SK-N-SH (cell line): ENCODE measurements around the gene GABRB2. TPM values are rescaled to one million over a fixed set of nuclear protein-coding genes. Genes with fewer than 3 reads are reported as not detected.

Experiments
- CTCF ChIA-PET: fragments of 300-600, 350-600 bp; formaldehyde crosslinking; extraction: SDS; loops from one replicate; lab custom pipeline; 2021; lab: Yijun Ruan, JAX
- POLR2A ChIA-PET: fragments of 350-600 bp; sonication (Branson Sonifier 250); formaldehyde crosslinking; extraction: SDS; loops from one replicate; lab custom pipeline; 2020; ENCODE audit warnings: antibody characterized with exemption, inconsistent platforms; lab: Yijun Ruan, JAX
- DNase-seq: peaks from one replicate; pipeline ENCODE4 v3.0.0; 2012
- H2AFZ ChIP-seq: fragments of 200-600 bp; sonication (generic); 2 replicates; pipeline ENCODE4 v1.8.1; 2016; ENCODE audit warnings: antibody characterized with exemption, mild to moderate bottlenecking, low read depth
- H3F3A ChIP-seq: fragments of 200-600 bp; sonication (generic); replicated peaks from 2 replicates; pipeline ENCODE3; 2016; ENCODE audit warnings: antibody characterized with exemption, mild to moderate bottlenecking; ENCODE audit not compliant: insufficient read depth
- H3K27ac ChIP-seq, 2 experiments: fragments of 200-500 bp in 1 of 2; fragments of 200-600 bp in 1 of 2; sonication (Bioruptor generic) in 1 of 2; sonication (generic), shearing (Covaris generic) in 1 of 2; 2 replicates each; pipeline versions ENCODE4 v1.5.1 to v1.6.1; 2014 to 2016; ENCODE audit warnings: low read depth in 2 of 2, inconsistent platforms in 1 of 2, low read length in 1 of 2, mild to moderate bottlenecking in 1 of 2, mixed read lengths in 1 of 2
- H3K27me3 ChIP-seq: fragments of 200-600 bp; sonication (generic), shearing (Covaris generic); 2 replicates; pipeline ENCODE4 v1.6.1; 2016; ENCODE audit warnings: mixed run types; ENCODE audit not compliant: insufficient read depth
- H3K36me3 ChIP-seq, 2 experiments: fragments of 200-500 bp in 1 of 2; fragments of 200-600 bp in 1 of 2; sonication (Bioruptor generic) in 1 of 2; sonication (generic) in 1 of 2; replicated peaks in 1 of 2; 2 replicates each; pipeline versions ENCODE3 to v1.5.1; 2014 to 2016; ENCODE audit warnings: low read length in 1 of 2, mild to moderate bottlenecking in 1 of 2; ENCODE audit not compliant: insufficient read depth in 2 of 2, control insufficient read depth in 1 of 2
- H3K4me1 ChIP-seq, 2 experiments: fragments of 200-500 bp in 1 of 2; fragments of 200-600 bp in 1 of 2; sonication (Bioruptor generic) in 1 of 2; sonication (generic), shearing (Covaris generic) in 1 of 2; 2 replicates each; pipeline versions ENCODE4 v1.5.1 to v1.6.1; 2014 to 2016; ENCODE audit warnings: low read depth in 1 of 2, low read length in 1 of 2, mixed run types in 1 of 2; ENCODE audit not compliant: insufficient read depth in 2 of 2, control insufficient read depth in 1 of 2
- H3K4me2 ChIP-seq: fragments of 200-600 bp; sonication (generic), shearing (Covaris generic); 2 replicates; pipeline ENCODE4 v1.6.1; 2017; ENCODE audit warnings: mixed run types
- H3K4me3 ChIP-seq, 2 experiments: fragments of 200-500 bp in 1 of 2; fragments of 200-600 bp in 1 of 2; sonication (Bioruptor generic) in 1 of 2; sonication (generic), shearing (Covaris generic) in 1 of 2; 2 replicates each; pipeline versions ENCODE4 v1.5.1 to v1.8.1; 2014 to 2016; ENCODE audit warnings: low read depth in 2 of 2, inconsistent platforms in 1 of 2, low read length in 1 of 2, mild to moderate bottlenecking in 1 of 2, mixed read lengths in 1 of 2, moderate library complexity in 1 of 2
- H3K79me2 ChIP-seq: fragments of 200-600 bp; sonication (generic); 2 replicates; pipeline ENCODE4 v1.8.1; 2017; ENCODE audit warnings: mild to moderate bottlenecking; ENCODE audit not compliant: insufficient read depth
- H3K9ac ChIP-seq: fragments of 200-600 bp; sonication (generic); 2 replicates; pipeline ENCODE4 v1.6.1; 2017; ENCODE audit warnings: mixed run types
- H3K9me2 ChIP-seq: fragments of 200-600 bp; sonication (generic); 2 replicates; pipeline ENCODE4 v1.6.1; 2017; ENCODE audit warnings: mixed run types
- H3K9me3 ChIP-seq: fragments of 200-600 bp; sonication (generic); 2 replicates; pipeline ENCODE4 v1.6.1; 2017; ENCODE audit warnings: mixed run types, mild to moderate bottlenecking, moderate library complexity
- H4K20me1 ChIP-seq: fragments of 200-600 bp; sonication (generic); 2 replicates; pipeline ENCODE4 v1.6.1; 2017; ENCODE audit warnings: mild to moderate bottlenecking, mixed run types; ENCODE audit not compliant: insufficient read depth
- ELF1 ChIP-seq: IDR thresholded peaks from 2 replicates; pipeline ENCODE4 v1.4.0; 2012
- EP300 ChIP-seq, 2 experiments: IDR thresholded peaks; 2 replicates each; pipeline versions ENCODE4 v1.4.0 to v1.6.1; 2012; ENCODE audit warnings: borderline replicate concordance in 1 of 2, low read depth in 1 of 2, low read length in 1 of 2
- GABPA ChIP-seq: IDR thresholded peaks from 2 replicates; pipeline ENCODE4 v1.4.0; 2012; ENCODE audit warnings: low read depth, mild to moderate bottlenecking
- MEF2A ChIP-seq: IDR thresholded peaks from 2 replicates; pipeline ENCODE4 v1.4.0; 2012; ENCODE audit warnings: low read depth, borderline replicate concordance
- POLR2AphosphoS5 ChIP-seq: IDR thresholded peaks from 2 replicates; pipeline ENCODE4 v1.6.1; 2012; ENCODE audit warnings: low read depth, low read length
- RCOR1 ChIP-seq: fragments of 150-350 bp; IDR thresholded peaks from 2 replicates; pipeline ENCODE4 v1.6.1; 2017; ENCODE audit warnings: antibody characterized with exemption, low read length
- RFX5 ChIP-seq: IDR thresholded peaks from 2 replicates; pipeline ENCODE4 v1.6.1; 2012; ENCODE audit warnings: mild to moderate bottlenecking, improper control_type of control experiment, low read length
- SIN3A ChIP-seq: IDR thresholded peaks from 2 replicates; pipeline ENCODE4 v1.6.1; 2012; ENCODE audit warnings: low read depth, mild to moderate bottlenecking, low read length, moderate library complexity, borderline replicate concordance
- YY1 ChIP-seq: IDR thresholded peaks from 2 replicates; pipeline ENCODE4 v1.4.0; 2012; ENCODE audit warnings: low read depth, mild to moderate bottlenecking
- WGBS: methylation state at CpG from one replicate; pipeline ENCODE4 v1.1.6; 2017; ENCODE audit warnings: low lambda C conversion rate; 5-methylcytosine and 5-hydroxymethylcytosine counted together
- polyA plus RNA-seq, 3 experiments: library from polyadenylated mRNA; depleted of rRNA; stranded (reverse); fragments of >200 nt; gene quantifications; 2 replicates each; pipeline ENCODE4 v1.2.3, GENCODE V29; 2012
- TF ChIP-seq, protein P1 (sequence below): IDR thresholded peaks from 2 replicates; pipeline ENCODE4 v1.6.1; 2012; ENCODE audit warnings: mild to moderate bottlenecking, low read depth, low read length, moderate library complexity
- TF ChIP-seq, protein P2 (sequence below): fragments of 200-600 bp; sonication (generic); IDR thresholded peaks from 2 replicates; pipeline ENCODE4 v1.6.1; 2017; ENCODE audit warnings: antibody characterized with exemption, mild to moderate bottlenecking, moderate library complexity
- TF ChIP-seq, protein P3 (sequence below): IDR thresholded peaks from 2 replicates; pipeline ENCODE4 v1.4.0; 2012; ENCODE audit warnings: low read depth, borderline replicate concordance
- TF ChIP-seq, protein P4 (sequence below): IDR thresholded peaks from 2 replicates; pipeline ENCODE4 v1.4.0; 2012; ENCODE audit warnings: low read depth
- TF ChIP-seq, protein P5 (sequence below): IDR thresholded peaks from 2 replicates; pipeline ENCODE4; 2012

Gene GABRB2
- polyA plus RNA-seq, 1 of the 3 experiments (the other 2 are of a cell fraction) = not detected

DNA sequence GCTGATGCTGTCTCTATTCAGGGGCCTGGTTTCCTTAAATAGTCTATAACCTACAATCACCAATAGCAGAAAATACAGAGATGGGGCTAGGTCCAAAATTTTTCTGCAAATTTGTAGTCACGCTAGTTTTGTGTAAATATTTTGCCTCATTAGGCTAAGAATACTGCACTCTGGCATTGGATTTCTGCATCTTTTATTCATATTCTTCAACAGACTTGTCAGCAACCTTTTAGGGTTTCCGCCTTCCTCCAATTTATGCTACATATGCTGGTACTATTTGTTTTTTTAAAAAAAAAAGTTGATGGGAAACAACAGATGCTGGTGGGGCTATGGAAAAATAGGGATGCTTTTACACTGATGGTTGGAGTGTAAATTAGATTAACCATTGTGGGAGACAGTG, 202.3 kb downstream of the GABRB2 start:
- H3K4me1 ChIP-seq = no peaks in the 10 kb centered on the region
- no peaks in the 10 kb centered on the region for H3K9me3 ChIP-seq
- TF ChIP-seq RCOR1 (no peak), ELF1 (no peak)
- TF ChIP-seq, protein P1, sequence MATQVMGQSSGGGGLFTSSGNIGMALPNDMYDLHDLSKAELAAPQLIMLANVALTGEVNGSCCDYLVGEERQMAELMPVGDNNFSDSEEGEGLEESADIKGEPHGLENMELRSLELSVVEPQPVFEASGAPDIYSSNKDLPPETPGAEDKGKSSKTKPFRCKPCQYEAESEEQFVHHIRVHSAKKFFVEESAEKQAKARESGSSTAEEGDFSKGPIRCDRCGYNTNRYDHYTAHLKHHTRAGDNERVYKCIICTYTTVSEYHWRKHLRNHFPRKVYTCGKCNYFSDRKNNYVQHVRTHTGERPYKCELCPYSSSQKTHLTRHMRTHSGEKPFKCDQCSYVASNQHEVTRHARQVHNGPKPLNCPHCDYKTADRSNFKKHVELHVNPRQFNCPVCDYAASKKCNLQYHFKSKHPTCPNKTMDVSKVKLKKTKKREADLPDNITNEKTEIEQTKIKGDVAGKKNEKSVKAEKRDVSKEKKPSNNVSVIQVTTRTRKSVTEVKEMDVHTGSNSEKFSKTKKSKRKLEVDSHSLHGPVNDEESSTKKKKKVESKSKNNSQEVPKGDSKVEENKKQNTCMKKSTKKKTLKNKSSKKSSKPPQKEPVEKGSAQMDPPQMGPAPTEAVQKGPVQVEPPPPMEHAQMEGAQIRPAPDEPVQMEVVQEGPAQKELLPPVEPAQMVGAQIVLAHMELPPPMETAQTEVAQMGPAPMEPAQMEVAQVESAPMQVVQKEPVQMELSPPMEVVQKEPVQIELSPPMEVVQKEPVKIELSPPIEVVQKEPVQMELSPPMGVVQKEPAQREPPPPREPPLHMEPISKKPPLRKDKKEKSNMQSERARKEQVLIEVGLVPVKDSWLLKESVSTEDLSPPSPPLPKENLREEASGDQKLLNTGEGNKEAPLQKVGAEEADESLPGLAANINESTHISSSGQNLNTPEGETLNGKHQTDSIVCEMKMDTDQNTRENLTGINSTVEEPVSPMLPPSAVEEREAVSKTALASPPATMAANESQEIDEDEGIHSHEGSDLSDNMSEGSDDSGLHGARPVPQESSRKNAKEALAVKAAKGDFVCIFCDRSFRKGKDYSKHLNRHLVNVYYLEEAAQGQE = no peak
- WGBS = 15% methylated on average over 2 of the region's 2 CpGs
- ChIA-PET CTCF (no interaction called here), POLR2A (no interaction called here)
- H3K27ac ChIP-seq = no peak overlapping the region
- H3K4me3 ChIP-seq = no peak overlapping the region
- no peaks in the 10 kb centered on the region for H3K9me2 ChIP-seq
- H2AFZ ChIP-seq = no peak overlapping the region
- no peaks in the 10 kb centered on the region for H3K36me3 ChIP-seq
- H3F3A ChIP-seq = no peaks in the 10 kb centered on the region
- H4K20me1 ChIP-seq = no peaks in the 10 kb centered on the region
- no peak overlapping the region for H3K9ac ChIP-seq
- H3K27me3 ChIP-seq = no peaks in the 10 kb centered on the region
- DNase-seq = no peak
- H3K4me2 ChIP-seq = no peak overlapping the region
- no peaks in the 10 kb centered on the region for H3K79me2 ChIP-seq

DNA sequence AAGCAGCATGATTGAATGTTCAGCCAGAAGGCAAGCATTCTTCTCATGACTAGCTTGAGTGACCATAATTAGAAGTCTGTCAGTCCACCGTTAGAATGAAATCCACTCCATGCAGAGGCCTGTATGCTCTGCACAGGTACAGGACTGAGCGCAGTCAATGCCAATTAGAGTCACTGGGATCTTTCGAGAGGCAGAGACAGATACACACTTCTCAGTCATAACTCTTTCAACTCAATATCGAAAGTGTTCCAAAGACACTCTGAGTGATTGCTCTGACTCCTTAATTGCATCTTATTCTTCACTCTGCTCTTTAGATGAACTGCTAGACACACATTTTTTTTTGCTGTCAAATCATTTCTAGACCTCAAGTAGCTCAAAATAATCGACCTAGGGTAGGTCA, 203.6 kb downstream of the GABRB2 start:
- no peaks in the 10 kb centered on the region for H3K79me2 ChIP-seq
- TF ChIP-seq POLR2AphosphoS5 (no peak), SIN3A (no peak), YY1 (no peak), RFX5 (no peak), EP300 (IDR thresholded peaks at IDR 0.05; ENCODE audit: borderline replicate concordance in 1 of 2, low read depth in 1 of 2, low read length in 1 of 2) (no peak), GABPA (no peak), ELF1 (no peak), MEF2A (no peak)
- TF ChIP-seq, protein P2, sequence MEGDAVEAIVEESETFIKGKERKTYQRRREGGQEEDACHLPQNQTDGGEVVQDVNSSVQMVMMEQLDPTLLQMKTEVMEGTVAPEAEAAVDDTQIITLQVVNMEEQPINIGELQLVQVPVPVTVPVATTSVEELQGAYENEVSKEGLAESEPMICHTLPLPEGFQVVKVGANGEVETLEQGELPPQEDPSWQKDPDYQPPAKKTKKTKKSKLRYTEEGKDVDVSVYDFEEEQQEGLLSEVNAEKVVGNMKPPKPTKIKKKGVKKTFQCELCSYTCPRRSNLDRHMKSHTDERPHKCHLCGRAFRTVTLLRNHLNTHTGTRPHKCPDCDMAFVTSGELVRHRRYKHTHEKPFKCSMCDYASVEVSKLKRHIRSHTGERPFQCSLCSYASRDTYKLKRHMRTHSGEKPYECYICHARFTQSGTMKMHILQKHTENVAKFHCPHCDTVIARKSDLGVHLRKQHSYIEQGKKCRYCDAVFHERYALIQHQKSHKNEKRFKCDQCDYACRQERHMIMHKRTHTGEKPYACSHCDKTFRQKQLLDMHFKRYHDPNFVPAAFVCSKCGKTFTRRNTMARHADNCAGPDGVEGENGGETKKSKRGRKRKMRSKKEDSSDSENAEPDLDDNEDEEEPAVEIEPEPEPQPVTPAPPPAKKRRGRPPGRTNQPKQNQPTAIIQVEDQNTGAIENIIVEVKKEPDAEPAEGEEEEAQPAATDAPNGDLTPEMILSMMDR = no peak
- TF ChIP-seq, protein P3, sequence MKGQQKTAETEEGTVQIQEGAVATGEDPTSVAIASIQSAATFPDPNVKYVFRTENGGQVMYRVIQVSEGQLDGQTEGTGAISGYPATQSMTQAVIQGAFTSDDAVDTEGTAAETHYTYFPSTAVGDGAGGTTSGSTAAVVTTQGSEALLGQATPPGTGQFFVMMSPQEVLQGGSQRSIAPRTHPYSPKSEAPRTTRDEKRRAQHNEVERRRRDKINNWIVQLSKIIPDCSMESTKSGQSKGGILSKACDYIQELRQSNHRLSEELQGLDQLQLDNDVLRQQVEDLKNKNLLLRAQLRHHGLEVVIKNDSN = no peak
- TF ChIP-seq, protein P4, sequence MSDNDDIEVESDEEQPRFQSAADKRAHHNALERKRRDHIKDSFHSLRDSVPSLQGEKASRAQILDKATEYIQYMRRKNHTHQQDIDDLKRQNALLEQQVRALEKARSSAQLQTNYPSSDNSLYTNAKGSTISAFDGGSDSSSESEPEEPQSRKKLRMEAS = no peak
- TF ChIP-seq, protein P5, sequence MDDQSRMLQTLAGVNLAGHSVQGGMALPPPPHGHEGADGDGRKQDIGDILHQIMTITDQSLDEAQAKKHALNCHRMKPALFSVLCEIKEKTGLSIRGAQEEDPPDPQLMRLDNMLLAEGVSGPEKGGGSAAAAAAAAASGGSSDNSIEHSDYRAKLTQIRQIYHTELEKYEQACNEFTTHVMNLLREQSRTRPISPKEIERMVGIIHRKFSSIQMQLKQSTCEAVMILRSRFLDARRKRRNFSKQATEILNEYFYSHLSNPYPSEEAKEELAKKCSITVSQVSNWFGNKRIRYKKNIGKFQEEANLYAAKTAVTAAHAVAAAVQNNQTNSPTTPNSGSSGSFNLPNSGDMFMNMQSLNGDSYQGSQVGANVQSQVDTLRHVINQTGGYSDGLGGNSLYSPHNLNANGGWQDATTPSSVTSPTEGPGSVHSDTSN = no peak
- no peak overlapping the region for H3K4me2 ChIP-seq
- no peaks in the 10 kb centered on the region for H3K4me1 ChIP-seq
- H3K36me3 ChIP-seq = no peaks in the 10 kb centered on the region
- H3K9me2 ChIP-seq = no peaks in the 10 kb centered on the region
- H3K9ac ChIP-seq = no peak overlapping the region
- POLR2A ChIA-PET = no interaction called here
- CTCF ChIA-PET = no interaction called here
- H3F3A ChIP-seq = no peaks in the 10 kb centered on the region
- no peak overlapping the region for H3K27ac ChIP-seq
- no peaks in the 10 kb centered on the region for H4K20me1 ChIP-seq
- no peak overlapping the region for H3K4me3 ChIP-seq
- 7% methylated on average over 5 of the region's 5 CpGs for WGBS
- H3K9me3 ChIP-seq = no peaks in the 10 kb centered on the region
- DNase-seq = no peak
- H3K27me3 ChIP-seq = no peaks in the 10 kb centered on the region
- H2AFZ ChIP-seq = no peak overlapping the region
